ENCODE data around the gene SMKR1.

GRCh38 chr7:129468087-129468486 lies 34.2 kb upstream of the SMKR1 start:
- TF ChIP-seq CTCF (IDR thresholded peaks at IDR 0.05 in 4 of 5, conservative IDR thresholded peaks at IDR 0.05 in 1 of 5) (no peak), POLR2A (IDR thresholded peaks at IDR 0.05) (no peak)
